MM.1S (cell line): Measurements from ENCODE around the gene CLIC4.
"Not testable (repeated sequence)": the region's sequence is repeated elsewhere in the genome, so short reads cannot be mapped to it uniquely, and the experiment has no call there.

ENCODE experiments used
- CTCF ChIP-seq: fragments of 300-600 bp; sonication (generic); IDR thresholded peaks from 2 replicates; pipeline ENCODE4 v1.5.1; 2016; ENCODE audit warnings: antibody characterized with exemption, low read length, mixed read lengths
- EZH2 ChIP-seq: fragments of 300-600 bp; sonication (generic); optimal IDR thresholded peaks from 2 replicates; pipeline ENCODE3; 2017; ENCODE audit warnings: low read depth, mild to moderate bottlenecking, antibody characterized with exemption, low read length, mixed read lengths

DNA sequence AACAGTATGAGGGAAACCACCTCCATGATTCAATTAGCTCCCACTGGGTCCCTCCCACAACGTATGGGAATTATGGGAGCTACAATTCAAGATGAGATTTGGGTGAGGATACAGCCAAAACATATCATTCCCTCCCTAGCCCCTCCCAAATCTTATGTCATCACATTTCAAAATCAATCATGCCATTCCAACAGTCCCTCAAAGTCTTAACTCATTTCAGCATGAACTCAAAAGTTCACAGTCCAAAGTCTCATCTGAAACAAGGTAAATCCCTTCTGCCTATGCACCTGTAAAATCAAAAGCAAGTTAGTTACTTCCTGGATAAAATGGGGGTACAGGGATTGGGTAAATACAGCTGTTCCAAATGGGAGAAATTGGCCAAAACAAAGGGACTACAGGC is 146.1 kb downstream of the CLIC4 start:
- not testable (repeated sequence) for TF ChIP-seq EZH2, CTCF
